ENCODE measurements around the gene PSME2. TPM values are rescaled to one million over a fixed set of nuclear protein-coding genes. Genes with fewer than 3 reads are reported as not detected.

Gene PSME2
- total and polyA plus RNA-seq, 10 of the 15 experiments (the other 5 are each of a cell fraction or from before 2014, with no cell fraction given), result 510 to 3,542 (median 913) TPM

DNA sequence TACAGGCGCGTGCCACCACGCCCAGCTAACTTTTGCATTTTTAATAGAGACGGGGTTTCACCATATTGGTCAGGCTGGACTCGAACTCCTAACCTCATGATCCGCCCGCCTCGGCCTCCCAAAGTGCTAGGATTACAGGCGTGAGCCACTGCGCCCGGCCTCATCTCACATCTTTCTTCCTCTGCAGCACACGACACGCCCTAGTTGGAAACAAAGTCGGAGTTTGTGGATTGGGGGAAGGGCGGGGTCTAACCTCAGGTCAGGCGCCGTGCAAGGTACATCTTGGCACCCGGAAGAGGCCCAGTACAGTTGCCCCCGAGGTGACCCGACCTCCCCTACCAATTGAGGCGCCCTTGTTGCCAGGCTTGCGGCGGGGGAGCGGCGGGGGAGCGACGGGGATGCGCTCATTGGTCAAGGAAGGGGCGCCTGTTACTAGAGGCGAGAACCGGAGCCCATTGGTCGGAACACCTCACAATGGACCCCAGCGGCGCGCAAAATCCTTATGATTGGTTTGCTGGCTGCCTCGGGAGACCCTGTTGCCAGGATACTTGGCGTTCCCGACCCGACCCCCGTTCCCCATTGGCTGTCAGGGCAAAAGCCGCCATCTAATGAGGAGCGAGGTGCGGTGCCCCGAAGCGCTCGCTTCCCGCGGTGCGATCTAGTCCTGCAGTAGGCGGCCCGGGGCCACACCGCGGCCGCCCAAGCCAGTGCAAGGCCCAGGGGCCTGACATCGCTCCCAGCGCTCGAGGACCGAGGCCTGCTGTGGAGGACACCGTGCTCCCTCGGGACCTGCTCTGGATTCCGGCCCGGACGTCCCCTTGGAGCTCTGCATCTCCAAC is 25.2 kb upstream of the PSME2 start, which contains the start of gene REC8 (continued):
- 0 out of 2 replicates have a peak, but pooled peaks have one; percentile 28 for TF ChIP-seq ZNF217 (IDR thresholded peaks at IDR 0.05)
- TF ChIP-seq NFYB (IDR thresholded peaks at IDR 0.05; ENCODE audit: insufficient read depth, low read depth, low read length), result peak; percentile 92
- TF ChIP-seq BMI1 (IDR thresholded peaks at IDR 0.05; ENCODE audit: borderline replicate concordance), result peak; percentile 32; the same call in 1 of the 2 replicates

DNA sequence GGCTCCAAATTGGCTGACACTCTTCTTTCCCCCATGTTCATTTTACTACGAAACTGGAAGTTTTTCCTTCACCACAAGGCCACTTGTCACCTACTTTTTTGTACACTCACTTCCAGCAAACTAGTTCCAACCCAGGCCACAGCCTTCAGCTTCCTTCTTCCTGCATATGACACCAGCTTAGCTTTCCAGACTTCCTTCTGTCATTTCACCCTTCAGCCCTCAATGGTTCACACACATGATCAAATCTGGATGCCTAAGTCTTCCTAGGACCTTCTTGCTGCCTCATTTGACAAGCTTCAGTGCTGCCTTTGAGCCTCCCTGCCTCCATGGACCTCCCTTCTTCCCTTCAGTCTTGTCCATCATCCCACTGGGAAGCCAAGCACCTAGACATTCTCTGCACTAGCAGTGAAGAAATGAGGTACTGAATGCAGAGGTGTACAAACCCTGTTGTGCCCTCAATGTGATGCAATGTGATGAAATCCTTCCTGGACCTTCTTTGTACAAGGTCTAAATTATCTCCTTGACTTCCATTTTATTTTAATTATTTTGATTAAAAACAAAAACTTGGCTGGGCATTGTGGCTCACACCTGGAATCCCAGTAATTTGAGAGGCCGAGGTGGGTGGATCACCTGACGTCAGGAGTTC is 21.2 kb upstream of the PSME2 start:
- ChIA-PET CTCF (no interaction called here), RAD21 (ENCODE audit: unreplicated experiment) (no interaction called here), POLR2A (interaction anchor here (1.1 kb wide), 1 partner anchor 28 kb away, joined by 3 read pairs; the partner anchor contains the start of gene TM9SF1), SMC1A (ENCODE audit: uncharacterized antibody, unreplicated experiment) (no interaction called here)
- no peak overlapping the region for H3K4me3 ChIP-seq
- H3K9ac ChIP-seq (ENCODE audit: control insufficient read depth, insufficient read depth, low read length), result no peak overlapping the region
- no peak overlapping the region for H2AFZ ChIP-seq (ENCODE audit: control insufficient read depth, low read depth, low read length)
- in situ Hi-C loops (cut with MboI) (no loop called here), intact Hi-C loops (cut with micrococcal nuclease; ENCODE audit: unreplicated experiment) (no loop called here)
- TF ChIP-seq SMAD5 (IDR thresholded peaks at IDR 0.05; ENCODE audit: low read depth) (peak; percentile 80), MTA3 (IDR thresholded peaks at IDR 0.05; ENCODE audit: borderline replicate concordance, low read length) (no peak), POLR2A (IDR thresholded peaks at IDR 0.05; ENCODE audit: low read depth, low read length) (peak; percentile 76), POLR2AphosphoS5 (IDR thresholded peaks at IDR 0.05; ENCODE audit: low read length) (peak; percentile 77)
- TF ChIP-seq, protein P1, sequence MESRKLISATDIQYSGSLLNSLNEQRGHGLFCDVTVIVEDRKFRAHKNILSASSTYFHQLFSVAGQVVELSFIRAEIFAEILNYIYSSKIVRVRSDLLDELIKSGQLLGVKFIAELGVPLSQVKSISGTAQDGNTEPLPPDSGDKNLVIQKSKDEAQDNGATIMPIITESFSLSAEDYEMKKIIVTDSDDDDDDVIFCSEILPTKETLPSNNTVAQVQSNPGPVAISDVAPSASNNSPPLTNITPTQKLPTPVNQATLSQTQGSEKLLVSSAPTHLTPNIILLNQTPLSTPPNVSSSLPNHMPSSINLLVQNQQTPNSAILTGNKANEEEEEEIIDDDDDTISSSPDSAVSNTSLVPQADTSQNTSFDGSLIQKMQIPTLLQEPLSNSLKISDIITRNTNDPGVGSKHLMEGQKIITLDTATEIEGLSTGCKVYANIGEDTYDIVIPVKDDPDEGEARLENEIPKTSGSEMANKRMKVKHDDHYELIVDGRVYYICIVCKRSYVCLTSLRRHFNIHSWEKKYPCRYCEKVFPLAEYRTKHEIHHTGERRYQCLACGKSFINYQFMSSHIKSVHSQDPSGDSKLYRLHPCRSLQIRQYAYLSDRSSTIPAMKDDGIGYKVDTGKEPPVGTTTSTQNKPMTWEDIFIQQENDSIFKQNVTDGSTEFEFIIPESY (IDR thresholded peaks at IDR 0.05), result no peak
- peaks cover 30 to 49% of the 10 kb centered on the region in 2 experiments for H3K36me3 ChIP-seq (ENCODE audit: control insufficient read depth in 2 of 2, insufficient read depth in 2 of 2, low read length in 1 of 2)
- no peaks in the 10 kb centered on the region for H3K27me3 ChIP-seq (replicated peaks in 1 of 2; ENCODE audit: control insufficient read depth in 2 of 2, insufficient read depth in 2 of 2, low read length in 1 of 2)
- H3K4me2 ChIP-seq (ENCODE audit: control insufficient read depth, insufficient read depth), result no peak overlapping the region
- FAIRE-seq (no peak), DNase-seq (ENCODE audit: low read depth, low spot score) (no peak), ATAC-seq (no peak)
- no peaks in the 10 kb centered on the region for H4K20me1 ChIP-seq (ENCODE audit: control insufficient read depth, insufficient read depth)
- 98% methylated on average over 3 of the region's 3 CpGs for WGBS (ENCODE audit: insufficient coverage, insufficient replicate concordance, low lambda C conversion rate, missing lambda C conversion rate)
- peaks cover 31% of the 10 kb centered on the region for H3K79me2 ChIP-seq (ENCODE audit: control insufficient read depth, insufficient read depth, low read length)
- no peaks in the 10 kb centered on the region for H3K9me3 ChIP-seq (replicated peaks; ENCODE audit: control insufficient read depth, insufficient read depth, low read length)
- BruUV-seq (replicated peaks), result no TSS peak
- no peak overlapping the region for H3K27ac ChIP-seq (ENCODE audit: control insufficient read depth, insufficient read depth)
- peaks cover 28% of the 10 kb centered on the region for H3K4me1 ChIP-seq (ENCODE audit: control insufficient read depth, insufficient read depth, low read length)
